ENCODE data around the gene FOXA1. TPM values are rescaled to one million over a fixed set of nuclear protein-coding genes. Genes with fewer than 3 reads are reported as not detected.

Gene FOXA1
- total and polyA plus RNA-seq, 2 donors (not counting 1 experiment from before 2014, with no cell fraction given), result under 0.01 to 0.03 TPM

DNA sequence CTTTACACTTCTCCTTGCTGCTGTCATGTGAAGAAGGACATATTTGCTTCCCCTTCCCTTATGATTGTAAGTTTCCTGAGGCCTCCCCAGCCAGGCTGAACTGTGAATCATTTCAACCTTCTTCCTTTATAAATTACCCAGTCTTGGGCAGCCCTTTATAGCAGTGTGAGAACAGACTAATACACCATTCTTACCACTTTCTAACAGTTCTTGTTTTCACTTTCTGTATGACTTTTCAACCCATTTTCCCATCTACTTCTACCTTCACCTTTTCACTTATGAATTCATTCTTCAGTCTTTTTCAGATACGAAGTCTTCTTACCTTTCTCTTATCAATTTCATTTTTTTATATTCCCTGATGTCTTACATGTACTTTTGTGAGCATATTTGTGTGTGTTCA, 55.1 kb downstream of the FOXA1 start:
- Histone ChIP-seq H3K4me1 (ENCODE audit: control insufficient read depth, extremely low read depth, insufficient read depth, low read length) (no peaks in the 10 kb centered on the region), H3K27ac (ENCODE audit: insufficient read depth, low read length) (no peak overlapping the region), H3K4me3 (replicated peaks in 1 of 4; ENCODE audit: control extremely low read depth in 1 of 4, insufficient read depth in 1 of 4, low read depth in 3 of 4, low read length in 4 of 4) (no peak overlapping the region), H4K20me1 (ENCODE audit: control insufficient read depth, extremely low read depth, insufficient read depth, low read length) (no peaks in the 10 kb centered on the region), H3K27me3 (ENCODE audit: control insufficient read depth, insufficient read depth, low read length) (no peaks in the 10 kb centered on the region), H2AFZ (ENCODE audit: low read length) (no peak overlapping the region), H3K36me3 (ENCODE audit: control insufficient read depth, insufficient read depth, low read length) (no peaks in the 10 kb centered on the region), H3K4me2 (ENCODE audit: extremely low read depth, insufficient read depth, low read length) (no peak overlapping the region), H3K79me2 (ENCODE audit: control insufficient read depth, insufficient read depth, low read length) (no peaks in the 10 kb centered on the region), H3K9me3 (ENCODE audit: control insufficient read depth, insufficient read depth, low read depth, low read length) (no peaks in the 10 kb centered on the region), H3K9ac (ENCODE audit: insufficient read depth, low read length) (no peak overlapping the region)
- no peak for TF ChIP-seq EZH2 (IDR thresholded peaks at IDR 0.05; ENCODE audit: low read length, missing control alignments)
- TF ChIP-seq, protein P1, sequence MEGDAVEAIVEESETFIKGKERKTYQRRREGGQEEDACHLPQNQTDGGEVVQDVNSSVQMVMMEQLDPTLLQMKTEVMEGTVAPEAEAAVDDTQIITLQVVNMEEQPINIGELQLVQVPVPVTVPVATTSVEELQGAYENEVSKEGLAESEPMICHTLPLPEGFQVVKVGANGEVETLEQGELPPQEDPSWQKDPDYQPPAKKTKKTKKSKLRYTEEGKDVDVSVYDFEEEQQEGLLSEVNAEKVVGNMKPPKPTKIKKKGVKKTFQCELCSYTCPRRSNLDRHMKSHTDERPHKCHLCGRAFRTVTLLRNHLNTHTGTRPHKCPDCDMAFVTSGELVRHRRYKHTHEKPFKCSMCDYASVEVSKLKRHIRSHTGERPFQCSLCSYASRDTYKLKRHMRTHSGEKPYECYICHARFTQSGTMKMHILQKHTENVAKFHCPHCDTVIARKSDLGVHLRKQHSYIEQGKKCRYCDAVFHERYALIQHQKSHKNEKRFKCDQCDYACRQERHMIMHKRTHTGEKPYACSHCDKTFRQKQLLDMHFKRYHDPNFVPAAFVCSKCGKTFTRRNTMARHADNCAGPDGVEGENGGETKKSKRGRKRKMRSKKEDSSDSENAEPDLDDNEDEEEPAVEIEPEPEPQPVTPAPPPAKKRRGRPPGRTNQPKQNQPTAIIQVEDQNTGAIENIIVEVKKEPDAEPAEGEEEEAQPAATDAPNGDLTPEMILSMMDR (conservative IDR thresholded peaks at IDR 0.05 in 1 of 2, IDR thresholded peaks at IDR 0.05 in 1 of 2; ENCODE audit: low read depth in 1 of 2, low read length in 2 of 2), result no peak
- no peak for DNase-seq (ENCODE audit: low read depth in 2 of 2)

Other genes with a start within 250 kb of the FOXA1 start
- gene TTC6, start 380 bp upstream of the FOXA1 start, total RNA-seq, result under 0.01 and 0.17 TPM in 2 replicates
- not detected in 2 replicates for gene TTC6, start 380 bp upstream of the FOXA1 start, polyA plus RNA-seq